C4-2B (cell line): ENCODE data around the gene ATP8B4.

ENCODE experiments used
- H3K27ac ChIP-seq: fragments of 450-650 bp; 2 replicates; pipeline ENCODE4 v1.5.1; 2017
- ZFX ChIP-seq: fragments of 450-650 bp; IDR thresholded peaks from 2 replicates; pipeline ENCODE4 v1.6.1; 2017
- TF ChIP-seq, protein P1 (sequence below): fragments of 450-650 bp; conservative IDR thresholded peaks from 2 replicates; pipeline ENCODE4 v1.5.1; 2017; ENCODE audit warnings: mild to moderate bottlenecking

ATP8B4 gene

GRCh38 chr15:49865925-49866757, 252.9 kb downstream of the ATP8B4 start:
- TF ChIP-seq, protein P1, sequence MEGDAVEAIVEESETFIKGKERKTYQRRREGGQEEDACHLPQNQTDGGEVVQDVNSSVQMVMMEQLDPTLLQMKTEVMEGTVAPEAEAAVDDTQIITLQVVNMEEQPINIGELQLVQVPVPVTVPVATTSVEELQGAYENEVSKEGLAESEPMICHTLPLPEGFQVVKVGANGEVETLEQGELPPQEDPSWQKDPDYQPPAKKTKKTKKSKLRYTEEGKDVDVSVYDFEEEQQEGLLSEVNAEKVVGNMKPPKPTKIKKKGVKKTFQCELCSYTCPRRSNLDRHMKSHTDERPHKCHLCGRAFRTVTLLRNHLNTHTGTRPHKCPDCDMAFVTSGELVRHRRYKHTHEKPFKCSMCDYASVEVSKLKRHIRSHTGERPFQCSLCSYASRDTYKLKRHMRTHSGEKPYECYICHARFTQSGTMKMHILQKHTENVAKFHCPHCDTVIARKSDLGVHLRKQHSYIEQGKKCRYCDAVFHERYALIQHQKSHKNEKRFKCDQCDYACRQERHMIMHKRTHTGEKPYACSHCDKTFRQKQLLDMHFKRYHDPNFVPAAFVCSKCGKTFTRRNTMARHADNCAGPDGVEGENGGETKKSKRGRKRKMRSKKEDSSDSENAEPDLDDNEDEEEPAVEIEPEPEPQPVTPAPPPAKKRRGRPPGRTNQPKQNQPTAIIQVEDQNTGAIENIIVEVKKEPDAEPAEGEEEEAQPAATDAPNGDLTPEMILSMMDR, result no peak
- TF ChIP-seq ZFX, result no peak
- no peak overlapping the region for H3K27ac ChIP-seq

- no peak overlapping the region for H3K27ac ChIP-seq
Observed at GRCh38 chr15:49864251-49864650, 254.8 kb downstream of the ATP8B4 start.

GRCh38 chr15:49863431-49864224, 255.4 kb downstream of the ATP8B4 start:
- no peak overlapping the region for H3K27ac ChIP-seq
- TF ChIP-seq ZFX, result no peak
- TF ChIP-seq, protein P1, result no peak

More at GRCh38 chr15:49864251-49864650, 254.8 kb downstream of the ATP8B4 start:
- TF ChIP-seq ZFX, result no peak
- TF ChIP-seq, protein P1, result no peak

DNA sequence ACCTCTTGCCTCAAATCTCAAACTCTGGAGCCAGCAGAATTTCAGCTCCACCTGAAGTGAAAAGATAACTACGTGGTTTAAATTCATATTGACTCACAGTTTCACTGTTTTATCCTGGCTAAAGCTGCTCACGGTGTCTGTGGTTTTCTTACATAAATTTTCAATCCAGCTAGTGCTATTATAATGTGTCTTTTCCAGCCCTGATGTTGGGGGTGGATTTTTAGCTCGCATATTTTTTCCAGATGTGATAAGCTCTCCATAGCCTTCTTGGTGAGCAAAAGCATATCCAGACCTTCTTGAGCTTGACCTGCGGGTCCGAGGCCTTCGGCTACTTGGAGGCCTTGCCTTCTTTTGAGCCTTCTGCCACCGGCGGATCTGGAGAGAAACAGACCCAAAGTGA, 258.9 kb downstream of the ATP8B4 start:
- no peak overlapping the region for H3K27ac ChIP-seq
- no peak for TF ChIP-seq ZFX
- TF ChIP-seq, protein P1, result no peak

DNA sequence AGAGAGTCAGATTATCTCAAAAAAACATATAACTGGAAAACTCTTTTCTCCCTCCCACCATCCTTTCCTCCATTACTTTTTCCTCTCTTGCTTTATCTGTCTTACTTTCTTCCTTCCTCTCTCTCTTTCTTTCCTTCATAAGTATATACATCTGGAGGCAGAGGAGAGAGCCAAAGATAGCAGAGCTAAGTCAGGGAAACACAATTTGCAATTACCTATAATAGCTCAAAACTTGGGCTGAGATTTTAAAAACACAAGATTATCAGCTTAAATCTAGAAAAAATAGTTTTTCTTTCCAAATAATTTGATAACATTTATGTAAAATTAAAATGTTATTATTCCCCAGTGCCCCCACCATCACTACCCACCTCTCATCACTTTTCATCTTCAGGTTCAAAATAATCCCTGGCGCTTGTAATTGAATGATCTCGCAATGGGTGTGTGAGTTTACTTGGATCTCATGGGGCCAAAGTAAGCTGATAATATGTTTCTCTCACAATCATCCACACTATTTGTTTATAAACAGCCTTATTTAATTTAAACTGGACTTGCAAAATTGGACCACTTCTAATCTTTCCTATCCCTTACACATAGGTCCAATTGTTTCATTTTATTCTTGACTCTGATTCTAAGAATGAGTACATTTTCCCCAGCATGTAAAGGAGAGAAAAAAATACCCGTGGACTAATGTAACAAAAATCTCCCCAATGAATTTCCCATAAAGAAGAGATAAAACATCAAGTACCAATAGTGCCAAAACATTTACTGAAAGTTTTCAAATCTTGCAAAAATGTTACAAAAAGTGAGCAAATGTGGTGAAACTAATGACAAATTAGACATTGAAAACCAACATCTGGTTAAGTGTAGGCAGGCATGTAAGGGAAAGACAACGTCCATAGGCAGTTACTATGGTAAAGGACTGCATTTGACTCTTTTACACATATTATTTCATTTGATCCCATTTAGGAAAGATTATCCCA, 261.2 kb downstream of the ATP8B4 start:
- no peak overlapping the region for H3K27ac ChIP-seq

GRCh38 chr15:49855917-49856637, 263.0 kb downstream of the ATP8B4 start:
- no peak overlapping the region for H3K27ac ChIP-seq
- TF ChIP-seq ZFX, result no peak
- TF ChIP-seq, protein P1, result no peak

More for the DNA sequence above, 261.2 kb downstream of the ATP8B4 start:
- no peak for TF ChIP-seq ZFX
- TF ChIP-seq, protein P1, result no peak
